ENCODE measurements around the gene ORAI3.

The ORAI3 gene

DNA sequence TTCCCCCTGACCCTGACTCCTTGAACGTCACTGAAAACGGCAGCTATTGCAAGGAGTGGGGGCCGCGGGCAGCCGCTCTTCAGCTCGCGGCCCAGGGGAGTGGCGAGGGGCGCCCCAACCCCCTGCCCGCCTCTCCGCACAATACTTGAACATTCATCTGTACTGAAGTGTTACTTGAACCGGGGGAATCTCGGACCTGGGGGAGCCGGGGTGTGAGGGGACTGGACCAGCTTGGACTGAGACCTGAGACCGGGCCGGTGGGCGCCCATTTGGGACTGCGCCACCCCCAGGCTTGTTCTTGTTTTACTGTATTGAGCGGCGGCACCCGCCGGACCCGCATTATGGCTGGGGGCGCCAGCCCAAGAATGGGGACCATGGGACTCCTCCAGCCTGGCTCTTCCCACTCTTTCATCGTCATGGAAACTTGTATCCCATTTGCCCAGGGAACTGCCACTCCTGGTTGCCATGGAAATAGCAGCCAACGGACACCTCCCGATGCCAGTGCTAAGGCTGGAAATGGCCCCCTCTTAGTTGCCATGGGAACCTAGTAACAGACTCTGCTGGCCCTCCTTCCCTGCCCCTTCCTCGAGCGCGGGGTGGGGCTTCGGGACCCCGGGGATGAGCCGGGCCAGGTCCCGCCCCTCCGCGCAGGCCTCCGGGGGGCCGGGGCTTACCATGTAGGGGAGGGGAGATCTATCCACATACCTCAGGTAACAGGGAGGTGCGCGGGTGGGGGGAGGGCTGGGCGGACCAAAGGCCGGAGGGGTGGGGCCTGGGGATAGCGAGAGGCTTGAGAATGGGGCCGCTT, 805 bp upstream of the ORAI3 start:
- no peak for DNase-seq (ENCODE audit: low read depth, low spot score)

DNA sequence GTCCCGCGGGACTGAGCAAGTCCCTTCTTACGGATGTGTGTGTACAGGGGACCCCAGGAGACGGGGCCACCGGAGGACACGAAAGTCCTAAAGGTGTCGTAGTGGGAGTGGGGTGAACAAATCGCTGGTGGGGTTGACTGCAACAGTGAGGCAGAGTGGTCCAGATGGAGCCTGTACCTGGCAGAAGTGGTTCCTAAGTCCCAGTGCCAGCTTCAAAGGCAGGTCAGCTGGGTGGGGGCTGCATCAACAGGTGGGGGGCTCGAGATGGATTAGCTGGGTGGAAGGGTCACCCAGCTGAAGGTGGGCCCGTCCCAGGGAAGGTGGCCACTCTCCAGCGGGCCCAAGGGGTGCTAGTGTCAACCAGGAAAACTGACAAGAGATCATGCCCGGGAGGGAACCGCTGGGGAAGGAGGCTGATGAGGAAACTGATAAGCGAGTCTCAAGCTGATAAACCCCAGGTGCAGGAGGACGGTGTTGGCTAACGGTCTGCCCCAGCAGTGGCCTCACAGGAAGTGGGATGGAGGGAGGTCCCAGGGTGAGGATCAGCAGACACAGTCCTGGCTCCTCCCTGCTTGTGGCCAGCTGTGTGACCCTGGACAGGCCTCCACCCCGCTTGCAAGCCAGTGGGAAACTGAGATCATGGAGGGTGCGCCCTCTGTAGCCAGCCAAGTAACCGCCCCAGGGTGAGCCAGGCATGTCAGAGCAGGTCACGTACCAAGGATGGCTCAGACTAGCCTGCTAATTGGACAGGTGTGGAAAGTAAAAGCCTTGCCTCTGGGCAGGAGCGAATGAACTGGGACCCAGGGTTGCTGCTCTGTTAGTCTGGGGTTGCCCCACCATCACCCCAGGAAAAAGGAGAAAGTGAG, 1.0 kb downstream of the ORAI3 start:
- DNase-seq (ENCODE audit: low read depth, low spot score): no peak

DNA sequence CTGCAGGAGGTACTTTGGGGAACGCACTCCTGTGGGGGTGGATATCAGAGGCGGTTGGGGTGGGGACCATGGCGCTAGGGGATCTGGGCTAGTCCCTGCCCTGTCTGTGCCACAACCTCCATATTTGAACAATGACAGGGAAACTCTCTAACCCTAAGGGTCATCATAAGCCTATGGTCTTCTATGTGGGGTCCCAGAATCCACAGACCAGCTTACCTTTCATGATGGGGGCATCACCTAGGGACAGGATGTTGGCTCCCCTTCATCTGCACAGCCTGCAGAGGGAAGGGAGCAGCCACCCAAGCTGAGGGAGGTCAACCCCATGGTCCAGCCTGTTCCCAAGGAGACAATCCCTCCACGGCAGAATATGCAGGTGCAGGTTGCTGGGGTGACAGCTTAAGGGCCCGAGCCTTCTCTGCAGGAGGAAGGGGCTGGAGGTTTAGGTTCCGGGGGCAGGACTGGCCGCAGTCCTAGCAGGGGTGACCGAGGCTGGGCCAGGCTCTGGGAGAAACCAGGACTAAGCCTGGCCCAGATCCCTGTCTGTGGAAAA, 1.7 kb downstream of the ORAI3 start:
- no peak for DNase-seq (ENCODE audit: low read depth, low spot score)

GRCh38 chr16:30951193-30951592, 2.3 kb downstream of the ORAI3 start:
- no peak for DNase-seq (ENCODE audit: low read depth, low spot score)

DNA sequence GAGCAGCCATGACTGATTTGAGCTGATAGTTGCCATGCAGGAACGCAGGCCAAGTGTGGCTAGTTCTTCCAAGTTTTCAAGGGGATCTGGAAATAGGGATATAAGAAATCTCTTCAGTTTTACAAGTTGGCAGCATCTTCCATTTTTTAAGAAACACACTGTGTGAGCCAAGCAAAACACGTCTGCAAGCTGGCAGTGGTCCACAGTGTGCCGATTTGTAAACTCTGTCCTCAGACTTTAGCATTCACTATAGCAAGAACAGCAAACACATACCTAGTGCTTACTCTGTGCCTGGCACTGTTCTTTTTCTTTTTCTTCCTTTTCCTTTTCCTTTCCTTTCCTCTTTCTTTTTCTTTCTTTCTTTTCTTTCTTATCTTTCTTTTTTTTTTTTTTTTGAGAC, 2.9 kb downstream of the ORAI3 start:
- no peak for DNase-seq (ENCODE audit: low read depth, low spot score)

DNA sequence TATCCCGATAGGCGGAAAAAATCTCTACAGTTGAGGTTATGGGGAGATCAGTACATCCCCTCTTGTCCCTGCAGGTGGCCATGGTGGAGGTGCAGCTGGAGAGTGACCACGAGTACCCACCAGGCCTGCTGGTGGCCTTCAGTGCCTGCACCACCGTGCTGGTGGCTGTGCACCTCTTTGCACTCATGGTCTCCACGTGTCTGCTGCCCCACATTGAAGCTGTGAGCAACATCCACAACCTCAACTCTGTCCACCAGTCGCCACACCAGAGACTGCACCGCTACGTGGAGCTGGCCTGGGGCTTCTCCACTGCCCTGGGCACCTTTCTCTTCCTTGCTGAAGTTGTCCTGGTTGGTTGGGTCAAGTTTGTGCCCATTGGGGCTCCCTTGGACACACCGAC, 4.2 kb downstream of the ORAI3 start:
- no peak for DNase-seq (ENCODE audit: low read depth, low spot score)

- DNase-seq (ENCODE audit: low read depth, low spot score): peak; percentile 27
These were observed 4.8 kb downstream of the ORAI3 start for GRCh38 chr16:30953511-30954124.

GRCh38 chr16:30954993-30955392, 6.1 kb downstream of the ORAI3 start:
- DNase-seq (ENCODE audit: low read depth, low spot score): no peak

- DNase-seq (ENCODE audit: low read depth, low spot score): peak; percentile 87
These were observed 8.0 kb downstream of the ORAI3 start for GRCh38 chr16:30956601-30957455.

DNA sequence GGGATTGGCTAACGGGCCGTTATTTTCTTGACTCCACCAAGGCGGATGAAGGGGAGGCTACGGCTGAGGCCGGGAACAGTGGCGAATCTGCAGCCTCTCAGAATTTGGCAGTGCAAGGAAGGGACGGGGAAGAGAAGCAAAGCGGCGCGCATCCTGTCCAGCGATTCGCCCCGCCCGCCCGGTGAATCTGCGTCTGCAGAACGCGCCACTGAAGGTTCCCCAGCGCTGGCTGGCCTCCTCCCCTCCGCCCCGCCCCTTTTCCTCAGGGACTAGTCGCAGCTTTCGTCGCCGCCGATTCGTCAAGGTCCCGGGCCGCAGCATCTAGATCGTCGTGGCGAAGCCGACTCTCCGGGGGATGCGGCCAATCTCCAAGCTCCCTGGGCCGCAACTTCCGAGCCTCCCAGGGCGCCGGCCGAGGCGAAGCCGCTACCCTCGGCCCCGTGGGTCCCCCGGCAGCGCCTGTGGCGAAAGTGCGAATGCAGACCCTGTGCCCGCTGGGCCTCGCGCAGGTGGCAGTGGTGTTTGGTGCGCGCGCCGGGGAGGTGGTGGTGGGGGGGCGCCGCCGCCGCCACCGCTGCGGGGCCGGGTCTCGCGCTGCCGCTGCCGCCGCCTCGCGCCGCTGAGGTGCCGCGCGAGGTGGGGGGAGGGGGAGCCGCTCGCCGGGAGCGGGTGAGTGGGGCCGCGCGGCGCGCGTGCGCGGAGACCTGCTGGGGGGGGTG, 8.7 kb downstream of the ORAI3 start, which contains the start of gene SETD1A:
SETD1A (plus strand) TSS at position 299 of the 719 bp plus-strand sequence. CDS start 978 bp downstream, outside the sequence.
- peak; percentile 93 for DNase-seq (ENCODE audit: low read depth, low spot score)

DNA sequence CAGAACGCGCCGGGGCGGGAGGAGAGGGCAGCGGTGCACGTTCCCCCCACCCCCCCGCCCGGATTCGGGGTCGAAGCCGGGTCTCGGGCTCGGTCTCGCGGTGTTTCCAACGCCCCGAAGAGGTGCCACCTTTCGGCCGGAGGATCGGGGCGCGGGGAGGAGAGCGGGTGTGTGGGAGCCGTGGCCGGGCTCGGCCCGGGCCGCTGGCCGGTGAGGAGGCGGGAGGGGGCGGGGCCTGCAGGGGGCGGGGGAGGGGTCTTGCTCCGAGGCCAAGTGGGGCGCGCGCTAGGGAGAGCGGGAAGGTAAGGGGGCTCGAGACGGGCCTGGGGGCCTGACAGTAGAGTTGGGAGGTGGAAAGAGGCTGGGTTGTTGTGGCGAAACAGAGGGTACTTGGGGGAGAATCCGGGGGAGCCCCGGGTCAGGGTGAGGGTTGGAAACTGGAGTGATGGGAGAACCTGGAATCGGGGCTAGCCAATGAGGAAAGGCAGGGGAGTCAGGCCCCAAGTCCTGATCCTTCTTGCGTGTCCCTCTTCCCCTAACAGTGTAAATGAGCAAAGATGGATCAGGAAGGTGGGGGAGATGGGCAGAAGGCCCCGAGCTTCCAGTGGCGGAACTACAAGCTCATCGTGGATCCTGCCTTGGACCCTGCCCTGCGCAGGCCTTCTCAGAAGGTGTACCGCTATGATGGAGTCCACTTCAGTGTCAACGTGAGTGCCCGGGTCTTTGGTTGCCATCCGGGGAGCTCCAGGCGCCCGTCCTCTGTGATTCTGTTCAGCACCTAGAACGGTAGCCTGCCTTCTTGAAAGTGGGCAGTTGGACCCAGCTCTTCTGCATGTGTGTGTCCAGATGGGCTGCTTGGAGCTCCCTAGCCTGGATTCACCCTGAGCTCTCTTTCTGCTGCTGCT, 9.6 kb downstream of the ORAI3 start:
- no peak for DNase-seq (ENCODE audit: low read depth, low spot score)

GRCh38 chr16:30961384-30961783, 12.5 kb downstream of the ORAI3 start:
- DNase-seq (ENCODE audit: low read depth, low spot score): no peak

DNA sequence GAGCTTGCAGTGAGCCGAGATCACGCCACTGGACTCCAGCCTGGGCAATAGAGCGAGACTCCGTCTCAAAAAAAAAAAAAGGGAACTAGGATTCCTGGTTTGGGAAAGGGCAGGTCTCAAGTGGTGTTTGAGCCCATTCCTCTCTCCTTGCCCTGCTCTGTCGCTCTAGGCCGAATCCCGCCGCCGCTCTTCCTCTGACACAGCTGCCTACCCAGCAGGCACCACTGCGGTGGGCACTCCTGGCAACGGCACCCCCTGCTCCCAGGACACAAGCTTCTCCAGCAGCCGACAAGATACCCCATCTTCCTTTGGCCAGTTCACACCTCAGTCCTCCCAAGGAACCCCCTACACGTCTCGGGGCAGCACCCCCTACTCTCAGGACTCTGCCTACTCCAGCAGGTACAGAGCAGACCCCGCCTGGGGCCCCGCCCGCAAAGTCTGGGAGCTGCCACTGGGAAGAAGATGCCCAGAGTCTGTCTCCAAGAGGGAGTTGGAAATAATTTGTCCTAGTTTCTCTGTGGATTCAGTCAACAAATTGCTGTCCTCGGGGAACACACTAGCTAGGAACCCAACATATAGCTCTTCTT, 15.2 kb downstream of the ORAI3 start:
- no peak for DNase-seq (ENCODE audit: low read depth, low spot score)

DNA sequence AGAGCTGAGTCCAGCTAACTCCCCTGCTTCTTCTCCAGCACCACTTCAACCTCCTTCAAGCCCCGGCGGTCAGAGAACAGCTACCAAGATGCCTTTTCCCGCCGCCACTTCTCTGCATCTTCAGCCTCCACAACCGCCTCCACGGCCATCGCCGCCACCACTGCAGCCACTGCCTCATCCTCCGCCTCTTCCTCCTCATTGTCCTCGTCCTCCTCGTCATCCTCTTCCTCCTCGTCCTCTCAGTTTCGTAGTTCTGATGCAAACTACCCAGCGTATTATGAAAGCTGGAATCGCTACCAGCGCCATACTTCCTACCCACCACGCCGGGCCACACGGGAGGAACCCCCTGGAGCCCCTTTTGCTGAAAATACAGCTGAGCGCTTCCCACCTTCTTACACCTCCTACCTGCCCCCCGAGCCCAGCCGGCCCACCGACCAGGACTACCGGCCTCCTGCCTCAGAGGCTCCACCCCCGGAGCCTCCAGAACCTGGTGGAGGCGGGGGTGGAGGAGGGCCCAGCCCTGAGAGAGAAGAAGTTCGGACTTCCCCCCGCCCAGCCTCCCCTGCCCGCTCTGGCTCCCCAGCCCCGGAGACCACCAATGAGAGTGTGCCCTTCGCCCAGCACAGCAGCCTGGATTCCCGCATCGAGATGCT, 15.8 kb downstream of the ORAI3 start:
- no peak for DNase-seq (ENCODE audit: low read depth, low spot score)

DNA sequence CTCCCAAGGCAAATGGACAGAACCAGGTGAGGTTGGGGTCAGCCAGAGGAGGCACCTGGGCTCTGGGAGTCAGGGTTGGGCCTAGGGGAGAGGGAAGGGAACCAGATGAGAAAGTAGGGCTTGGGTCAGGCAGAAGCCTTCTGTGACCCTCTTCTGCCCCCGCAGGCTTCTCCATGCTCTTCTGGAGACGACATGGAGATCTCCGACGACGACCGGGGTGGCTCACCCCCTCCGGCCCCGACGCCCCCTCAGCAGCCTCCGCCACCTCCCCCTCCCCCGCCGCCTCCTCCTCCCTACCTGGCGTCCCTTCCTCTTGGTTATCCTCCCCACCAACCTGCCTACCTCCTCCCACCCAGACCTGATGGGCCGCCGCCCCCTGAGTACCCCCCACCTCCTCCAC, 16.6 kb downstream of the ORAI3 start:
- no peak for DNase-seq (ENCODE audit: low read depth, low spot score)

GRCh38 chr16:30966033-30966619, 17.3 kb downstream of the ORAI3 start:
- no peak for DNase-seq (ENCODE audit: low read depth, low spot score)

DNA sequence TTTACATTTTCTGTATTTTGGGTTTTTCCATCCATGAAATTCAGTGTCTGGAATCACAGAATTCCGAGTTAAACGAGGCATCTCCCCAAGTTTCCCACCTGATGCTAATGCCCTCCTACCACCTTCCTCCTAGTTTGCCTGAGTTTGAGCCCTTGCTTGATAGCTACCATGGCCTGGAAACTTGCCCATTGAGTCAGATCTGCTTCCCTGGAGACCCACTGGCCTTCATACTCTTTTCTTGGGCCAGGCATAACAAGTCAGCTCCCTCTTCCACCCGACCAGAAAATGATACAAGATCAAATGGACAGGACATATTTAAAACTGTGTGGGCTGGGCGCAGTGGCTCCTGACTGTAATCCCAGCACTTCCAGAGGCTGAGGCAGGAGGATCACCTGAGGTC, 18.9 kb downstream of the ORAI3 start:
- no peak for DNase-seq (ENCODE audit: low read depth, low spot score)

GRCh38 chr16:30969246-30969842, 20.5 kb downstream of the ORAI3 start:
- DNase-seq (ENCODE audit: low read depth, low spot score): no peak

Measured in activated naive CD8-positive, alpha-beta T cell treated with anti-CD3 and anti-CD28 coated beads, Interleukin-2, amount 50 U/mL, for 16 hours (primary cell).